GOT3 (cell line): ENCODE measurements around the gene SEL1L2.

Experiments used
- DNase-seq: peaks from one replicate; lab custom pipeline; 2025; ENCODE audit warnings: mixed read lengths; lab: John Stamatoyannopoulos, UW

Gene SEL1L2

GRCh38 chr20:13865791-13866351 lies 124.5 kb downstream of the SEL1L2 start:
- no peak for DNase-seq

GRCh38 chr20:13865156-13865555 lies 125.3 kb downstream of the SEL1L2 start:
- no peak for DNase-seq

- no peak for DNase-seq
Measured at GRCh38 chr20:13863244-13863643, 127.2 kb downstream of the SEL1L2 start.

GRCh38 chr20:13862245-13862644 lies 128.2 kb downstream of the SEL1L2 start:
- DNase-seq = no peak

DNA sequence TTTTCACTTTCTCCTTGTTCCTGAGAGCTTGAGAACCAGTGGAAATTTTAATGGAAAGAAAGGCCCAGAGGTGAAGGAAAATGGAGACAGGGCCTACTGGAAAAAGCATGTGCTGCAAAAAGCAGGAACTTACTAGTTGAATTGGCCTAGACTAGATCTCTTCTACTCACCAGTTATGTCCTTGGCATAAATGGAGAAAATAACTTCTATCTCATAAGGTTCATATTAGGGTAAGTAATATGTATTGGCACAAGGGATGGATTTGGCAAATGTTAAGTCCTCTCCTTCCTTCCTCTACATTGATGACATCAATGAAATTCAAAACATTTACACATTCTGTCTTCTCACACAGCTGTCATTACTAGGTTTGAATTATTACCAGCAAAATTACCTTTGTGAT lies 131.5 kb downstream of the SEL1L2 start:
- DNase-seq = no peak

DNA sequence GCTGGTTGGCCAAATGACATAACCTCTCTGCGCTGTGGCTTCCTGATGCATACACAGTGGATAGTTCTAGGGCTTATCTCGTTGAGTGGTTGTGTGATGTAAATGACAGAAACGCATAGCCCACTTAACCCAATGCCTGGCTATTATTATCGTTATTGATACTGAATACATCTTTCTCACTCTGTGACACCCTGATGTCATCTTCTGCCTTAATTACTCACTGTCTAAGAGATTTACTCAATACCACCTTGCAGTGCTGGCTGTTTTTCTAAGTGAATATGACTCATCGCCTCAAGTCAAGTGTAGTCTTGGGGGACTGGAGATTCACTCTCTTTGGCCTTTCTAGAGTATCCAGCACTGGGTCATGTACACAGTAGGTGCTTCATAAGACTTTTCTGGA lies 132.0 kb downstream of the SEL1L2 start:
- no peak for DNase-seq

- no peak for DNase-seq
Measured at GRCh38 chr20:13857961-13858360, 132.5 kb downstream of the SEL1L2 start.

GRCh38 chr20:13857304-13857703 lies 133.1 kb downstream of the SEL1L2 start:
- DNase-seq = no peak

- no peak for DNase-seq
Measured at GRCh38 chr20:13856354-13856753, 134.1 kb downstream of the SEL1L2 start.

GRCh38 chr20:13855613-13856012 lies 134.8 kb downstream of the SEL1L2 start:
- no peak for DNase-seq

GRCh38 chr20:13852306-13852705 lies 138.1 kb downstream of the SEL1L2 start:
- no peak for DNase-seq

GRCh38 chr20:13851279-13851678 lies 139.1 kb downstream of the SEL1L2 start:
- DNase-seq = no peak

DNA sequence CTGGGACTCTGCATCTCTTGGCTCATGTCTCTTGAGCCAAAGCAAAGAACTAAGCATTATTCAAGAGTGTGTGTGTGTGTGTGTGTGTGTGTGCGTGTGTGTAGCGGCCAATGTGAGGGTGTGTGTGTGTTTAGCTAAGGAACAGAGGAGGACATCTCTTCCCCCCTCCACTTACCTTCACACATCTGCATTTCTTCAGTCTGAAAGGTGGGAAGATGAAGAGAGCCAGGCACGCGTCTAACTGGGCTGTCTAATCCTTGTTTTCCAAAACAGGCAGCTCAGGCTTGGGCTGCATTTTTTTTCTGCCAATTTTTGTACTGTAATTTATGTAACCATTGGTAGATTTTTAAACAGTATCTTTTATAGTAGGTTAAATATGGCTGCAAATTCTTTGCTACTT lies 146.1 kb downstream of the SEL1L2 start:
- no peak for DNase-seq

- DNase-seq = no peak
Measured at GRCh38 chr20:13841206-13841605, 149.2 kb downstream of the SEL1L2 start.

- DNase-seq = no peak
Measured at GRCh38 chr20:13840093-13840465, 150.3 kb downstream of the SEL1L2 start.

- DNase-seq = no peak
Measured at GRCh38 chr20:13839421-13840092, 150.9 kb downstream of the SEL1L2 start.

DNA sequence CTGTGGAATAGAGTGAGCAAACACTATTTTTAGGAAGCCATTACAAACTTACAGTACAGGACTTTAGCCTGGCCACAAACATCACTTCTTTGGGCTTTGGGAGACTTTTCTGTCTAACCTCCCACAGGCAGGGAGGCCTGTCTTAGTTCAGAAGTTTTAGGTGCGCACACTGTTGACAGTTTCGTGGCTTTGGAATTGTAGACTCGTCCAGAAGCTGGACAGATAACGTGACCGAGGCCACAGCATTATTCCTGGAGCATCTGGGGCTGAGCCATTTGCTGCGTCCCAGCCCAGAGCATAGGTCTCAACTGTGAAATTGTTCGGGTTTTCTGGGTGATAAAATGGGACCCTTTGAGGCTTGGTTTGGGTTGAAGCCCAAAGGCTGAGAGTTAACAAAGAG lies 151.8 kb downstream of the SEL1L2 start:
- no peak for DNase-seq

- no peak for DNase-seq
Measured at GRCh38 chr20:13831476-13831875, 158.9 kb downstream of the SEL1L2 start.

- DNase-seq = no peak
Measured at GRCh38 chr20:13825465-13825864, 164.9 kb downstream of the SEL1L2 start.

- no peak for DNase-seq
Measured at GRCh38 chr20:13824459-13824858, 166.0 kb downstream of the SEL1L2 start.

- DNase-seq = no peak
Measured at GRCh38 chr20:13822459-13822858, 168.0 kb downstream of the SEL1L2 start.

- no peak for DNase-seq
Measured at GRCh38 chr20:13821876-13822275, 168.5 kb downstream of the SEL1L2 start.

GRCh38 chr20:13819885-13820645 lies 170.3 kb downstream of the SEL1L2 start:
- no peak for DNase-seq
